Measurements from ENCODE around the gene CCDC30. TPM values are rescaled to one million over a fixed set of nuclear protein-coding genes. Genes with fewer than 3 reads are reported as not detected.

CCDC30 gene
- total RNA-seq, 1 experiment from 2014 or later, result 1.3 TPM

DNA sequence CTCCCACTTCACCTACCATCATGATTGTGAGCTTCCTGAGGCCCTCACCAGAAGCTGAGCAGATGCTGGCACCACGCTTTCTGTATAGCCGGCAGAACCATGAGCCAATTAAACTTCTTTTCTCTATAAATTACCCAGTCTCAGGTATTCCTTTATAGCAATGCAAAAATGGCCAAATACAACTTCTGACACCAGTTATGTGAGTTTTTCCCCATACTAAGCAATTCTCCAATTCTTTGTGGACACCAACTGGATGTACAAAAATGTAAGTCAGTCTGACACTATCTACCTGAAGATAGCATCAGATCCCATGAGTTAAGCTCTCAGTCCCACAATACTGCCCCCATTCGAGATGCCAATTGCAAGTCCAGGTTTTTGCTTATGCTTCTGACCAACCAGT lies 129.7 kb downstream of the CCDC30 start:
- DNase-seq (ENCODE audit: low read depth, low spot score) (no peak), ATAC-seq (no peak)
- Histone ChIP-seq H3K27ac (ENCODE audit: low read length) (no peak overlapping the region), H3K4me1 (ENCODE audit: control insufficient read depth, insufficient read depth, low read length) (no peaks in the 10 kb centered on the region), H3K9me3 (ENCODE audit: control insufficient read depth, insufficient read depth, low read depth, low read length) (peaks cover 9% of the 10 kb centered on the region; the same call in 1 of the 2 replicates), H3K27me3 (ENCODE audit: control insufficient read depth, insufficient read depth, low read length) (peaks cover 3% of the 10 kb centered on the region; the same call in 1 of the 2 replicates), H3K36me3 (ENCODE audit: control insufficient read depth, insufficient read depth, low read length) (no peaks in the 10 kb centered on the region), H3K4me3 (ENCODE audit: low read depth in 2 of 2, low read length in 2 of 2) (no peak overlapping the region)
- intact Hi-C loops (cut with micrococcal nuclease; ENCODE audit: unreplicated experiment), result no loop called here
- in situ Hi-C loops (cut with HindIII; ENCODE audit: low pct_unique_long_range_greater_than_20kb, low sequenced_read_pairs), result no loop called here
- ChIA-PET CTCF (no interaction called here), POLR2A (no interaction called here)
- no TSS peak for BruUV-seq (replicated peaks)
- TF ChIP-seq CTCF (IDR thresholded peaks at IDR 0.05) (no peak), REST (IDR thresholded peaks at IDR 0.05; ENCODE audit: insufficient read depth in 1 of 2, low read depth in 2 of 2, low read length in 1 of 2) (no peak), TCF7L2 (IDR thresholded peaks at IDR 0.05; ENCODE audit: low read depth, low read length) (no peak), POLR2AphosphoS5 (IDR thresholded peaks at IDR 0.05; ENCODE audit: low read depth, low read length) (no peak), SIN3A (IDR thresholded peaks at IDR 0.05; ENCODE audit: borderline replicate concordance, insufficient read depth, low read depth, low read length) (no peak)

GRCh38 chr1:42593486-42594100 lies 130.5 kb downstream of the CCDC30 start:
- TF ChIP-seq SIN3A (IDR thresholded peaks at IDR 0.05; ENCODE audit: borderline replicate concordance, insufficient read depth, low read depth, low read length), result no peak
- TF ChIP-seq REST (IDR thresholded peaks at IDR 0.05; ENCODE audit: insufficient read depth in 1 of 2, low read depth in 2 of 2, low read length in 1 of 2), result no peak
- no peak for TF ChIP-seq TCF7L2 (IDR thresholded peaks at IDR 0.05; ENCODE audit: low read depth, low read length)
- no peak for TF ChIP-seq CTCF (IDR thresholded peaks at IDR 0.05)
- no peak for TF ChIP-seq POLR2AphosphoS5 (IDR thresholded peaks at IDR 0.05; ENCODE audit: low read depth, low read length)

More at GRCh38 chr1:42593486-42594100, 130.5 kb downstream of the CCDC30 start:
- intact Hi-C loops (cut with micrococcal nuclease; ENCODE audit: unreplicated experiment), result no loop called here
- in situ Hi-C loops (cut with HindIII; ENCODE audit: low pct_unique_long_range_greater_than_20kb, low sequenced_read_pairs), result no loop called here
- BruUV-seq (replicated peaks), result no TSS peak
- Histone ChIP-seq H3K27me3 (ENCODE audit: control insufficient read depth, insufficient read depth, low read length) (peaks cover 3% of the 10 kb centered on the region; the same call in 1 of the 2 replicates), H3K4me3 (ENCODE audit: low read depth in 2 of 2, low read length in 2 of 2) (no peak overlapping the region), H3K36me3 (ENCODE audit: control insufficient read depth, insufficient read depth, low read length) (no peaks in the 10 kb centered on the region), H3K9me3 (ENCODE audit: control insufficient read depth, insufficient read depth, low read depth, low read length) (peaks cover 2% of the 10 kb centered on the region; the same call in 1 of the 2 replicates), H3K27ac (ENCODE audit: low read length) (no peak overlapping the region), H3K4me1 (ENCODE audit: control insufficient read depth, insufficient read depth, low read length) (no peaks in the 10 kb centered on the region)
- ATAC-seq (no peak), DNase-seq (ENCODE audit: low read depth, low spot score) (no peak)
- ChIA-PET CTCF (no interaction called here), POLR2A (no interaction called here)

Measured in Panc1 (cell line).